Hepatic stellate cell (primary cell): ENCODE results near the gene EYS.
"Not testable (repeated sequence)": the region's sequence is repeated elsewhere in the genome, so short reads cannot be mapped to it uniquely, and the experiment has no call there.

ENCODE experiments used
- DNase-seq: peaks from one replicate; pipeline ENCODE4 v3.0.0; 2011; ENCODE audit warnings: low spot score

EYS gene

DNA sequence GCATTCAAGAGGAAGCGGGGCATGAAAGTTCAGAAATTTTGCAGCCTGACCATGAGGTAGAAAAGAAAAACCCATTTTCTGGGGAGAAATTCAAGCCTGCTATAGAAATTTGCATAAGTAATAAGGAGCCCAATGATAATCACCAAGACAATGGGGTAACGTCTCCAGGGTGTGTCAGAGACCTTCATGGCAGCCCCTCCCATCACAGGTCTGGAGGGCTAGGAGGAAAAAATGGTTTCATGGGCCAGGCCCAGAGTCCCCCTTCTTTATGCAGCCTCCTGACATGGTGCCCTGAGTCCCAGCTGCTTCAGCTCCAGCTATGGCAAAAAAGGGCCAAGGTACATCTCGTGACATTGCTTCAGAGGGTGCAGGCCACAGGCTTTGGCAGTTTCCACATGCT, 618.5 kb downstream of the EYS start:
- DNase-seq, result no peak

DNA sequence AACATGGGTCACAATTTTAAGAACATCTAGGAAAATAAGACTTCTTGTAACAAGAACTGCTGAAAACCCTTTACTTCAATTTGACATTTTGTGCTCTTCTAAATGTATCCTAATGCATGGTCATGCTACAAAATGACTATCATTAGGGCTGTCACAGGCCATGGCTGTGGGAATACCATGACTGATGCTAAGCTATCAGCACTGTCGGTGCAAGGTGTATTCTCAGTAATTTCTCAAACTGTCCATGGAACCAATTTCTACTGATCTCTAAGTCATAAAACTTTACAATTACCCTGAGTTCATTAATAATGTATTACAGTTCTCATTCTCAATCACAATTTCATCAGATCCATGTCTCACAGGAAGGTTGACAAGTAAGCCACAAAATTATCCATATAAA, 625.3 kb downstream of the EYS start:
- DNase-seq, result no peak

DNA sequence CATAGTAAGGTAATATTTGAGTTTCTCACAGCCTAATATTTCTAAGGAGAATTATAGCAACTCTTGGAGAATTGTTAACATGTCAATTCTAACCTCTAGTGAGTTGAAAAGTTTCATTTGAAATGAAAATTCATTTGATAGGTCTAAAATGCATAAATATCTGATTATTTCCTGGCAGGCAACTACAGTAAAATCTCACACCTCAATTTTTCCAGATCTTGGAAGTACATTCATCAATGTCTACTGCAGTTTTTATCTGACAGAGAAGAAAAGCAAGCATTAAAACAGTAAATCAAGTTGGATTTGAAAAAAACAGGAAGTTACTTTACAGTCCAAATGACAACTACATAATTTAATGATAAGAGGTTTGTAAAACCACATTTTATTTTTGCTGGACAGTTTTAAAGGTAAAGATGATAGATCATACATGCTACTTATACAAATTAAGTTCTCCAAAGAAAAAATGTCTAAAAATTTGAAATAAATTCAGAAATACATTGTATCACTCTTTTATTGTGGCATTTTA, 631.3 kb downstream of the EYS start:
- no peak for DNase-seq

DNA sequence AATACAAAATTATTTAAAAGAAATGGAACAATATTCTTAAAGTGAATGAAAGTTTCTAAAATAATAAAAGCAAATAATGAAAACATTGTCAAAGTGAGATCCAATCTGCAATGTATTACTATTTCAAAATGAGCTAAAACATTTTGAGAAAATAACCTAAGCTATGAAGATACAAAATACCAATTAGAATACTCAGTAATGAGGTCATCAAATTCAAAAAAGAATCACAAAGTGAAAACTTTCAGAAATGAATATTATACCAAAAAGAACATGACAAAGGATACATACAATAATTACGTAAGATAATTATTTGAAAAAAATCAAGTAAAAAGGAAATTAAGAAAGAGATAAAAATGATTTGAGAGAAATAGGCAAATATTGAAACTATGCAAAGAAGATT, 634.5 kb downstream of the EYS start:
- no peak for DNase-seq

DNA sequence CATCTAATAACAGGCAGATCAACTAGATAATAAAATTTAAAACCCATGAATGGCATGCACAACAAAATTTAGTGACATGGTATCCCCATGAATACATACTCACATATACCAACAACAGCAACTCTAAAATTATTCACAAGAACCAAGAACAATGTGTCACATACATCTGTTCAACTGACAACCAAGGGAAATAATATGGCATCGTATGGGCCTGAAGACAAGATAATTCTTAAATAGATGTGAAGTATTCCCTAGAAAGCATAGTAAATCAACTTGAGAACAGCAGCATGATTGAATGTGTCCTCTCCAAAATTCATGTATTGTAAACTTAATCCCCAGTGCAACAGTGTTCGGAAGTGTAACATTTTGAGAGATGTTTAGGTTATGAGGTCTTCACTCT, 635.5 kb downstream of the EYS start:
- DNase-seq, result no peak

DNA sequence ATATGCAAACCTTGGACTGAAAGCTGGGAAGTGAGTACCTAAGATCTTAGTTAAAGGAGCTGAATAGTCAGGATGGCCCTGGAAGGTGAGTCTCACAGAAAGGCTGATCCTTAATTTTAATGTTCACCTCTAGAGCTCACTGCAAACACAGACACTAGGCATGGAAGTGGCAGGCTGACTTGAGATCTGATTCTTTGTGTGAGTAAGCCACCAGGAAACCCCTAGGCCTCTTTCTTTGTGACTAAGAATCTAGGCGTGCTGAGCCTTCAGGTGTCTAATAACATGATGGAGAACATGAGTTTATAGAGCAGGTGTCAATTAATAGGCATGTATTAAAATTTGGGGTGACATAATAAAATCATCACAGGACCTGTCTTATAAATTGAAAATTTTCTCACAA, 642.2 kb downstream of the EYS start:
- DNase-seq, result no peak

DNA sequence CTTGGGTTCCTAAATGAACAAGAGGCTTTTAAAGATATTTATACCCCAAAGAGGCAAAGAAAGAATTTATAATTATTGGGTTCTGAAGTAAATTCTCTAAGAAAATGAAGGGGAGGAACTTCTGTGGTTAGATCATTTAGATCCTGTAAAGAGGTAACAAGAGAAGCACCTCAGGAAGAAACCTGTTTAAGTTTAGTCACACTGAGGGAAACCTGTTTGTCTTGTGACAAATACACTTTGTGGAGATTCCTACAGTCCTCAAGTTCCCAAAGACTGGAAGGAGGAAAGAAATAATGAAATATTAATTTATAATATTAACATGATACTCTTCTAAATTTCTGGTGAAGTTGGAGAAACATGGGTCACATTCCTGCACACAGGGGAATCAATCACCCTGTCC, 647.5 kb downstream of the EYS start:
- DNase-seq, result no peak

DNA sequence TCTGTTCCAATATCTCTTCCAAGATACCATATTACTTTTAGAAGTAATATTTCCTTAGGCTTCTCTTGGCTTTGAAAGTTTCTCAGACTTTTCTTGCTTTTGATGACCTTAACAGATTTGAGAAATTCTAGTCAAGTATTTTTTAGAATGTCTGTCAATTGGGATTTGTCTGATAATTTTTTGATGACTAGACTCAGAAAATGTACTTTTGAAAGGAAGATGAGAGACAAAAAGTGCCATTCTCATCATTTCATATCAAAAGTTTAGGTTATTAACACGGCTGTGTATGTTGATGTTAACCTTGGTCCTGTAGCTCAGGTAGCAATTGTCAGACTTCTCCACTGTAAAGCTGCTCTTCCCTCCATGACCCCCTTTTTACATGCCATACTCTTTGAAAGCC, 651.5 kb downstream of the EYS start:
- no peak for DNase-seq

DNA sequence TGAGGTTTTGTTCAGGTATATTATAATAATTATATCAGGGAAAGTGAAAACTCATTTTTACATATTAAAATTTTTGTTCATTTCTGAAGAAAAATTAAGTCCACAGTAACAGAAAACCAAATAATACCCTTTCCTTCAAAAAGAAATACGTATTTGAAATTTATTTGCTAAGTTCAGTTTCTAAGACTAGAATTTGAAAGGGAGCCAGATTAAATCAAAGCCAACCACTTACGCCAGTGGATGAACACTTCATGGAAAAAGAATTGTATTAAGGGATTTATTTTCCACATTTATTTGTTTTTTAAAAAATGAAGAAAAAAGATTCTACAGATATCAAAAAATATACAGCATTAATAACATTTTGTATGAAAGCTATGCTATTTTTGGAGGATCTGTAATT, 654.4 kb downstream of the EYS start:
- no peak for DNase-seq

DNA sequence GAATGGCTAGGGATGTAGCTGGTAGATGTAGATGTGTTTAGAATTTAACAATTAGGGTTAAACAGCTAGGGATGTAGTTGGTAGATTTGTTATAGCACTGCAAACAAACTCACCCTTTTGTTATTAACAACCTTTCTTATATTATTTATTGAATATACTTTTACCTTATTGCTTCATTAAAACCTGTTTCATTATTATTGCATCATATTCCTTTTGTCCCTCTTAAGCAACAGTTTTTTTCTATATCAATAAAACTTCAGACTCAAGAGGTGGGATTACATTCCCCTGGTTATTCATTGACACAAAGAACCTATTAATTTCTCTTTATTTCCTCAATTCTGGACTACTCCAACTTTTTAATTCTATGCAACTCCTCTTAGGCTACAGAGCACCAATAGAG, 661.2 kb downstream of the EYS start:
- DNase-seq, result no peak

DNA sequence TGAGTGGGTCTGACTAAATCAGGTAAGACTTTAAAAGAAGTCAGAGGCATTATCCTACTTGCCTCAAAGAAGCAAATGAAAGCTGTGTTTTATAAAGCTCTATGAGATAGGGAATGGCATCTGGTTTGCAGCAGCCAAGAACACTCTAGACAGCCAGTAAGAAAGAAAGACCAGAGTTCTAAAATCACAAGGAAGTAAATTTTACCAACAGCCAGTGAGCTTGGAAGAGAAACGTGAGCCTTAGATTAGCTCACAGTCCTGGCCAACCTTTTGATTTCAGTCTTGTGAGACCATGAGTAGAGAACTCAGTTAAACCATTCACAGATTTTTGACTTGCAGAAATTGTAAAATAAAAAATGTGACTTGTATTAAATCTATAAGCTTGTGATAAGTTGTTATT, 693.0 kb downstream of the EYS start:
- no peak for DNase-seq

DNA sequence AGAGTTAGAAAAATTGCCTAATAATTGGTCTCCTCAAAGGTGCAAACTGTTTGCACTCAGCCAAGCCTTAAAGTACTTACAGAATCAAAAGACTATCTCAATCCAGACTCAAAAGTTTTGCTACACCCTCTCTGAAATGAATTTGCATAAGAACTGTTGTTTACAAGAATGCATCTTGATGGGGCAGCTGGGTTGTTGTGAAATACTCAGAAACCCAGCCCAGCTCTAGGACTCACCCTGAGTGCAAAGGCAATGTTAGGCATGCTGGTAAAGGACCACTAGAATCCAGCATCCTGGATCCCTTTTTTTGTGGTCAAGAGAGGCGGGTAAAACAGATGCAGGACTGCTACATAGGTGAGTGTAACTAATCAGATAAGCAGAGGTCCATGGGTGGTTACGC, 700.2 kb downstream of the EYS start:
- no peak for DNase-seq

DNA sequence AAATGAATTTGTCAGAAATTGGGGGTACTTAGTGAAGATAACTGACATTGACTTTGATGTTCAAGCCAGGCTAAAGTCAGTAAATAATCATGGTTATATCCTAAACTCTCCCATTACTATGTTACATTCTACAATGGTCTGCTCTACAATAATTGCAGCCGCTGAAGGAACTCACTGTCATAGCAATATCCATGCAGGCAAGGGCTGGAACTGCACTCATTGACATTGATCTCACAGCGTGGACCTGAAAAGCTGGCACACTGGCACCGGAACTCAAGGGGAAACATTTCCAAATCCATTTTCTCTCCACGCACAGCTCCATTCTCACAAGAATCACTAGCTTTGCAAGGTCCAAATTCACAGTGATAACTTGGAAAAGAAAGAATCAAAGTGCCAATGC, 702.7 kb downstream of the EYS start:
- DNase-seq, result no peak

DNA sequence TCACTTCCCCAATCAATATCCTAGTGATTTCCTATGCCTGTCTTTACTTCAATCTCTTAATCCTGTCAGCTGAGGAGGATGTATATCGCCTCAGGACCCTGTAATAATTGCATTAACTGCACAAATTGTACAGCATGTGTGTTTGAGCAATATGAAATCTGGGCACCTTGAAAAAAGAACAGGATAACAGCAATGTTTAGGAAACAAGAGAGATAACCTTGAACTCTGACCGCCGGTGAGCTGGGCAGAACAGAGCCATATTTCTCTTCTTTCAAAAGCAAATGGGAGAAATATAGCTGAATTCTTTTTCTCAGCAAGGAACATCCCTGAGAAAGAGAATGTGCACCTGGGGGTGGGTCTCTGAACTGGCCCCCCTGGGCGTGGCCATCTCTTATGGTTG, 704.1 kb downstream of the EYS start:
- DNase-seq, result not testable (repeated sequence)

DNA sequence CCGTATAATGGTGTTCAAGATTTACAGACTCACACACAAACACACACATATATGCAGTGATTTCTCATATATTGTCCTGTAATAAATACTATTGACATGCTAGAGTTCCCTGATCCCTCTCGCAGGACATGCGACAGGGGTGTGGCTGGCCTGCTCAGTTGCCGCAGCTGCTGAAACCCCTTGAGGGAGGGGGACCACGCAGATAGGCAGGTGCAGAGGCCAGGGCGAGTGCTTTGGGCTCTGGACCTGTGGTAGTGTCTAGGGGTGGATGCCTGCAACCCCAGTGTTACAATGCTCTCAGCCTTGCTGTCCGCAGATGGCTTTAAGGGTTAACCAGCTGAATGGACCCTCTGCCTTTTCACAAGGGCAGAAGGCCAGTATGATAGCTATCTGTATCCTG, 706.2 kb downstream of the EYS start:
- DNase-seq, result no peak

DNA sequence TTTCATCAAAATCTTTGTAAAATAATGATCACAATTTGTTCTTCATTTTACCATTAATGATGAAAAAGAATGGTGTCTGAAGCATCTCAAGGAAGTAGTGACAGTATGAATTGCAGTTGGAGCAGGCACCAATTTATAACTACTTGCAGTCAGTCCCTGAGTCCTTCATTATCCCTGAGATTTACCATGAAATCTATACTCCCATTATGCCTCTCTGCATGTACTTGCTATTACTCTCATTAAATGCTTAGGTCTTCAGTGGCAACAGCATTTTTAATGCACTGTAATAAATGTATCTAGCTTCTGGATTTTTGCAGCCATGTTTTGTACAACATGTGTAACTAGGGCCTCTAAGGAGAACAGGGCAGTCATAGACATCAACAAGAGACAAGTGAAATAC, 708.8 kb downstream of the EYS start:
- DNase-seq, result no peak

DNA sequence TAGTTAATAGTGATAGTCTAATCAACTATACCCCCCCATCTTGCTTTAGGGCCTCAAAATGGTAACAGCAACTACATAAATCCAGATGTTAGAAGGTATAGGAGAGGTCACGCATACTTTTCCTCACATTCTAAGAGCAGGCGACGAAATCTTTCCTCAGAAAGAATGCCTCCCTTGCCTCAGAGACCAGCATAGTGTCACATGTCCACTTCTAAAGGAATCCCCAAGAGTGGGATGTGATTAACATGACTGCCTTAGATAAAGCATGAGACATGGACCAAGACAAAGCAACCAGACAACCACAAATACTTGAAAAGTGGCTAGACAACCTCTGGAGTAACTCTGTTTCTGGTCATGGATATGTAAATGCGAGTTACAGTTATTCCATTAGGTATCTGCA, 710.7 kb downstream of the EYS start:
- DNase-seq, result no peak

DNA sequence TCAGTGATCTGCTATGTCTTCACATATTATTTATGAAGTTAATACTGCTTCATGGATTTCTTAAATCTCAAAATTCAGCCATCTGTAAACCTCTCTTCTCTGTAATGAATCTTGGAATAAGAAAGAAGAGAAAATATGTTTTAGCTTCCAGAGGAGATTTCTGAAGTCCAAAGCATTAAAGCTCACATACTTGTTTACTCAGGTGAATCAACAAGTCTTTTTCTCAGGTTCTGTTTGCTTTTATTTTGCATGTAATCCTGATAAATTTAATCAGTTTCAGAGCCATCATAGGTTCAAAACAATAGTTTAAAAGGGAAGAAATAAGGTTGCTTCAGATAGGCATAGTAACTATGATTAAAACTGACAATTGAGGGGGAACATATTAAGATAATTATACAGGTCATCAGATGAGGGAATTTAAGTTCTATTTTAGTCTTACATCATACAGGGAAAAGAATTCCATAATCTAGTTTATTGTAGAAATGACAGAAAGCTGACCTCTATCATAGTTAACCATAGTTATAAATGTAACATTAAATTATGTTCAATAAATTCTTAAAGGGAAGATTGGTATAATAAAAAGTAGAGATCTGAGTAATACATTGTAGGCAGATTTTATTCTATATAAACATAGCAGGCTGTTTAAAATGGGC, 716.2 kb downstream of the EYS start:
- DNase-seq, result no peak

DNA sequence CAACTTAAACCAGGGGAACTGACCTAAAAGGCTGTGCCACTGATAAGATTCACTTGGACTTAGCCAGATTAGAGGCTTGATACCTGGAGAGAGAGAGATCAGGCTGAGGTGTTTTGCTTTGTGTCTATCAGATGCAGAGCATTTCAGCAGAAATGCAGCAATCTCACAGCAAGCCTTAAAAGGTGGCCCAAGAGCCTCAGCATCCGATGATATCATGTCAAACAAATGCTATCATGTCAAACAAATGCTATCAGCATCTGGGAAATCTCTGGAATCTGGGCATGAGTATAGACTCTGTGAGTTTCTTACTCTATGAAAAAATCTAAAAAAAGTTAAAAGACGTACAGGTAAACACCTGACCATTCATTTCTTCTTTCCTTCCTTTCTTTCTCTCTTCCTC, 718.9 kb downstream of the EYS start:
- DNase-seq, result no peak

DNA sequence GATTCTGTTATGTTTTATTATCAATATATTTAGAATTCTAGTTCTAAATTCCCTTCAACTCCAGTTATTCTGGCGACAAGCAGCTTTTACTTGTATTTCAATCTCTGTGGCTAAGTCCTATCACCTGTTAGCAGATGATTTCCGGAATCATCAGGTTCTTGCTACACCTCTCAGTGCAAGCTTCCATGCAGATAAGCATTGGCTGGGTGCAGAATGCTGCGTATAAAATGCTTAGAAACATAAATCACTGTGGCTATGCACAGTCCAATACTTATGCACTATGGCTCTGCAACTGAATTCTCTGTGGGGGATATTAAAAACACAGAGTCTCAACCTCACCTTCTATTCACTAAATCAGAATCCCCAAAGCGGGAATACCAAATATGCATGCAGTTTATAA, 720.0 kb downstream of the EYS start:
- no peak for DNase-seq

DNA sequence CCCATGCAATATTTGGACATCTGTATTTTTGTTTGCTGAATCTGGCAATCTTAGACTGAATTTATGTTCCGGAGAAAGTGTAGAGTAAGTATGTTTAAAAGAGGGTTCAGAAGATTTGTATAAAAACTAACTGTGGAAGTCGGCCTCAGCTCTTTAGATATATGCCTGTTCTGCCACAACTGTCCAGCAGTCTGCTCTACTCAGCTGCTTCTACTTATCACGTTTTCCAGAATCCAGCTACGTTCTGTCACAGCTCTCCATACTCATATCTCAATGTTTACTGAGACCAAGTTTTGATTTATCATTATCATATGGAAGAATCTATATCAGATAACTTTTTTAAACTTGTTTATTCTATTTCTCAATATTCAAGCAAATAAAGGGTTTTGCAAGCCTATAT, 721.3 kb downstream of the EYS start:
- DNase-seq, result no peak

DNA sequence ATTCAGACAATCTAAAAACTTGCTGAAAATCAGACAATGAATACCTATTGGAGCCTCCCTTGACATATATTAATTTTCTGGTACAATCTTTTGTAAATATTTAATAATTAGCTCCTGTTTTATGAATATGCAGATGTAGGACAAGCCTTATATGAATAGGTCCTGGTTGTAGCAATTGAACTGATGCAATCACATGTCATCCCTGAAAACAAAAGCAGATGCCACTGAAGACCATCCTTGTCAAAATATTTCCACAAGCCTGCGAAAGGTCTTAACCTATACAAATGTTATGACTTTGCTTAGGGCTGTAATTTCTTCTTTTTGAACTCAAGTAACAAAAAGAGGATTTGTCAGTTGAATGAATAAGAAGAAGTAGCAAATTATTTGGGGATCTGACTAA, 722.1 kb downstream of the EYS start:
- no peak for DNase-seq

DNA sequence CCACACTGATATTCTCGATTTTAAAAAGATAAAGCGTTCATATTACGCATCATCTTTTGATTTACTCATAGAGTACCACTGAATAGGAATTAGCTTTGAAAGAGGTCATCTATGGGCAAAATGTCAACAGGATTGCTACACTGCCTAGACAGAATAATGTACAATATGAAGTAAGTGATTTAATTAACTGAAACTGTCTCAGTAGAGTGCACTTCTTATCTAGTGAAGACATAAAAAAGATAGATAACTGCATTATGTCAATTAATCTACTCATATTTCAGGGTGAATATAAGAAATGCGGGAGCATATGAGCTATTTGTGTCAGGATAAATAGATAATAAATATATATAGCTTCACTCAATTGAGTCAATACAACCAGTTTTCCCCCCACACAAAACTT, 723.9 kb downstream of the EYS start:
- DNase-seq, result no peak

DNA sequence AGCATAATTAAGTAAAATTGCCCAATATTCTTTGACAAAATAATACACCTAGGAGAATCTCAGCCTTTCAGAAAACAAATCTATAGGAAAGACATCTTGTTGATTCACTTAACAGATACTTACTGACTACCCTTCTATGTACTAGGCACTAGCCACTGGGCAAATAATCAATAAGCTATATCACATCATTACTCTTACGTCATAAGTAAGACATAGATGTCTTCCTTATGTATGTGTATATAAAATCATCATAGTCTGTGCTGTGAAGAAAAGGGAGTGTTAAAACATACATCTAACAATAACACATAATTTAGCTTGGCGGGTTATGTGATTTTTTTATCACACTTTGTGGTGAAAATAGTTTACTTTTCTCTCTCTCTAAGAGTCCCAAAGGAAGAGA, 733.9 kb downstream of the EYS start:
- DNase-seq, result no peak

DNA sequence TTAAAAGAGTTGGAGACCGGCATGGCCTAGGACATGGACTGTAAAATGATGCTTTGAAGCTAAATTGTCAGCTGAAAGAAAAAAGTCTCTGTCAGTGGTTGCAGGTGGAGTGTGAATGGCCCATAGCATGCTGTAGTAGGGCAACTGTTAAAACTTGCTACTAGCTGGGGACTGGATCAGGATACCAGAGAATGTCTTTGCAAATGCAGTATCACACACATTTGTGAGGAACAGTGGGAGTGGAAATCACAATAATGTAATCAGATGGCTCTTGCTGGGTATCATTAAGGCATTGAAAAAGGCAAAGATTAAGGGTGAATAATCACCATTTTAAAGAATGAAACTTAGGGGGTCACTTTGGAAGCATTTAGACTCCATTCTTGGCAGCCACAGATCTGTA, 737.9 kb downstream of the EYS start:
- no peak for DNase-seq
